Measurements from ENCODE around the gene B3GALT6.
A peak's percentile ranks its signal among the peaks of the same experiment; 100 is the strongest.

B3GALT6 gene

DNA sequence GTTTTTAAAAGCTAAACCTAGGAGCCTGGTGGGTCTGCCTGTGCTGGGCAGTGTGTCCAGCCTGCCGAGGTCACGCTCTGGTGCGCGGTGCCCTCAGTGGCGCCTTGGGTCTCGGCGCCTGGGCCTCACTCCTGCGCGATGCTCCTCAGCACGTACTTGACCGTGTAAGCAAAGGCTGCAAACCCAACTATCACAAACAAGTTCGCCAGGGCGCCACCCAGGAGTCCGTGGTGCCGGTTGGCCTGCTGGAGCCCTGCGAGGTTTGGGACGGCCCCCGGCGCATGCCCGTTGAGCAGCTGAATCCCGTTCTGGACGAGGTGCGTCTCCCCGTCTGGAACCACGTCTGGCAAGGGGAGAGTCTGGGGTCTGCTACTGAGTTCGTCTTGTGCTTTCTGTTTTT, 23.0 kb downstream of the B3GALT6 start (continued):
- TF ChIP-seq ZBTB1 (tag by site-specific recombination; IDR thresholded peaks at IDR 0.05): no peak
- TF ChIP-seq ZNF623 (tag by site-specific recombination; IDR thresholded peaks at IDR 0.05): no peak
- no peak for TF ChIP-seq ZNF433 (tag by site-specific recombination; IDR thresholded peaks at IDR 0.05; ENCODE audit: low read depth)
- no peak for TF ChIP-seq ZNF211 (tag by site-specific recombination; IDR thresholded peaks at IDR 0.05; ENCODE audit: low read depth)

DNA sequence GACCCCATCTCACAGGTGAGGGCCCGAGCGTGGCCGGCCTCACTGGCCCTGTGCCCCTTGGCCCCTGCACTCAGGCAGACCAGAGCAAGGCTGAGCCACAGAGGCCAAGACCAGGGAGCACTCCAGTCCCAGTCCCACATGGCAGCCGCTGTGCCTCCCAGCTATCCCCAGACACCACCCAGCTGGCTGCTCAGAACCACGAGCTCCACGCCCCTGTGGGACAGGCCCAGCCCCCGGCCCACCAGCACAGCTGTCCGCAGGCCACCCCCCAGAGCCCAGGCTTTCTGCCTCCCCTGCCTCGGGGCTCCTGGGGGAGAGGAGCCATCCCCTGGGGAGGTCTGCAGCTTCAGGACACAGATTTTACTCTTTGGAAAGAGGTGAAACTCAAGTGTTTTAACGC, 23.6 kb downstream of the B3GALT6 start:
- ChIA-PET CTCF (no interaction called here), POLR2A (no interaction called here)
- Histone ChIP-seq H3K36me3 (ENCODE audit: control insufficient read depth in 2 of 2, insufficient read depth in 1 of 2, low read length in 2 of 2) (peaks cover 6 to 79% of the 10 kb centered on the region in 2 experiments; a peak in 2 of 3 replicates), H3K27ac (ENCODE audit: extremely low read depth, low read depth, low read length) (0 out of 2 replicates have a peak overlapping the region, but pooled peaks have one; percentile 14), H3K9me3 (ENCODE audit: control insufficient read depth, insufficient read depth, low read depth, low read length) (no peaks in the 10 kb centered on the region), H3K4me1 (ENCODE audit: control insufficient read depth, insufficient read depth, low read length) (no peaks in the 10 kb centered on the region; the same call in 1 of the 2 replicates), H3K4me3 (ENCODE audit: low read depth, low read length) (no peak overlapping the region)
- TF ChIP-seq, protein P1, sequence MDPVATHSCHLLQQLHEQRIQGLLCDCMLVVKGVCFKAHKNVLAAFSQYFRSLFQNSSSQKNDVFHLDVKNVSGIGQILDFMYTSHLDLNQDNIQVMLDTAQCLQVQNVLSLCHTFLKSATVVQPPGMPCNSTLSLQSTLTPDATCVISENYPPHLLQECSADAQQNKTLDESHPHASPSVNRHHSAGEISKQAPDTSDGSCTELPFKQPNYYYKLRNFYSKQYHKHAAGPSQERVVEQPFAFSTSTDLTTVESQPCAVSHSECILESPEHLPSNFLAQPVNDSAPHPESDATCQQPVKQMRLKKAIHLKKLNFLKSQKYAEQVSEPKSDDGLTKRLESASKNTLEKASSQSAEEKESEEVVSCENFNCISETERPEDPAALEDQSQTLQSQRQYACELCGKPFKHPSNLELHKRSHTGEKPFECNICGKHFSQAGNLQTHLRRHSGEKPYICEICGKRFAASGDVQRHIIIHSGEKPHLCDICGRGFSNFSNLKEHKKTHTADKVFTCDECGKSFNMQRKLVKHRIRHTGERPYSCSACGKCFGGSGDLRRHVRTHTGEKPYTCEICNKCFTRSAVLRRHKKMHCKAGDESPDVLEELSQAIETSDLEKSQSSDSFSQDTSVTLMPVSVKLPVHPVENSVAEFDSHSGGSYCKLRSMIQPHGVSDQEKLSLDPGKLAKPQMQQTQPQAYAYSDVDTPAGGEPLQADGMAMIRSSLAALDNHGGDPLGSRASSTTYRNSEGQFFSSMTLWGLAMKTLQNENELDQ (tag by site-specific recombination; IDR thresholded peaks at IDR 0.05; ENCODE audit: low read depth): no peak
- TF ChIP-seq GLIS1 (tag by site-specific recombination; IDR thresholded peaks at IDR 0.05) (peak; percentile 89), ZNF629 (tag by site-specific recombination; IDR thresholded peaks at IDR 0.05) (no peak)

DNA sequence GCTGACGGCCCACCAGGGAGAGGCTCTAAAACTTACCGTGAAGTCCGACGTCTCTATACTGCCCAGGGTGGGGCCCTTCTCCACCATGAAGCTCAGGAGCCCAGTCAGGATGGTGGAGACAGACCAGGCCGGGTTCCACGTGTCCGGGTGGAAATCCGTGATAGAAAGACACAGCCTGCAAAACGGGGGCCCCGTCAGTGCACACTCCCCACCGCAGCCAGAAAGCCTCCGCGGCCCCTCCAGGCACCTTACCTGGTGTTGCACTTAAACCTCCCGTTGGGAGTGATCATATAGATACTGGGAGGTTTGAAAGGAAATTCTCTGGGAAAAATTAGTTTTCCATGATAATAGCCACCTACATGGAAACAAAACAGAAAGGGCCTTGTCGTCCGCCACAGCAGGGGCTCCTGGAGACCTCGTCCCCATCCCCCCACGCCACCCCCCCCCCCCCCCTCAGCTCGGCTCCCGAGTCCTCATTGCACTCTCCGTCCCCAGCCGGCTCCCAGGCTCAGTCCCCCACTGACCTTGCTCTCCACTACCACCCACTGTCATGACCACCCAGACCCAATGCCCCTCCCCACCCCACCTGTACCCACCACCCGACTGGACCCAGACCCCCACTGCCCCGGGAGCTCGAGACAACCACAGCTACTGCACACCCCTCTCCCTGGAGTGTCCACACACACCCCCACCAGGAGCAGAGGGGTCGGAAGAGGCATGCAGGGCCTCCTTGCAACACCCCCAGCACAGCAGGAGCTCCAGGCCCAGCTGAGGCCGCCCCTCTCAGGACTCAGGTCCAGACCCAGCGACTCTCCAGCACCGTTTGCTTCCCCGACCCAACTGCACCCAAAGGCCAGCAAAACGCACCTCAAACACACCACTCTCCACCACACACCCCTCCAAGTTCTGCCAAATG, 25.2 kb downstream of the B3GALT6 start:
- no peaks in the 10 kb centered on the region for H3K4me1 ChIP-seq (ENCODE audit: control insufficient read depth, insufficient read depth, low read length)
- POLR2A ChIA-PET: interaction anchor here (0.6 to 1.0 kb wide), 3 partner anchors 21 to 365 kb away, joined by 3 to 10 read pairs (median 3); no protein-coding TSS in a partner anchor
- CTCF ChIA-PET: interaction anchor here (0.6 to 0.7 kb wide), 2 partner anchors 10 to 34 kb away, joined by 3 read pairs; no protein-coding TSS in a partner anchor
- TF ChIP-seq ZIC2 (tag by site-specific recombination; IDR thresholded peaks at IDR 0.05) (0 out of 2 replicates have a peak, but pooled peaks have one; percentile 15), ZNF37A (tag by site-specific recombination; IDR thresholded peaks at IDR 0.05) (no peak), ZNF404 (tag by site-specific recombination; IDR thresholded peaks at IDR 0.05) (no peak), ZNF510 (tag by site-specific recombination; IDR thresholded peaks at IDR 0.05; ENCODE audit: insufficient replicate concordance) (no peak), OVOL3 (tag by site-specific recombination; IDR thresholded peaks at IDR 0.05) (no peak), BCL11A (tag by site-specific recombination; IDR thresholded peaks at IDR 0.05; ENCODE audit: low read depth) (no peak), GLIS2 (tag by site-specific recombination; IDR thresholded peaks at IDR 0.05) (peak; percentile 52; the same call in 1 of the 2 replicates), ZNF624 (tag by site-specific recombination; IDR thresholded peaks at IDR 0.05) (no peak), ZNF391 (tag by site-specific recombination; IDR thresholded peaks at IDR 0.05; ENCODE audit: borderline replicate concordance, low read depth) (no peak), SP2 (tag by site-specific recombination; IDR thresholded peaks at IDR 0.05) (no peak), ZNF585B (tag by site-specific recombination; IDR thresholded peaks at IDR 0.05) (no peak), ZFP69B (tag by site-specific recombination; IDR thresholded peaks at IDR 0.05) (no peak), ZNF121 (tag by site-specific recombination; IDR thresholded peaks at IDR 0.05) (no peak), ZNF707 (tag by site-specific recombination; IDR thresholded peaks at IDR 0.05) (no peak)
- TF ChIP-seq, protein P1 (tag by site-specific recombination; IDR thresholded peaks at IDR 0.05; ENCODE audit: low read depth): no peak
- TF ChIP-seq, protein P2, sequence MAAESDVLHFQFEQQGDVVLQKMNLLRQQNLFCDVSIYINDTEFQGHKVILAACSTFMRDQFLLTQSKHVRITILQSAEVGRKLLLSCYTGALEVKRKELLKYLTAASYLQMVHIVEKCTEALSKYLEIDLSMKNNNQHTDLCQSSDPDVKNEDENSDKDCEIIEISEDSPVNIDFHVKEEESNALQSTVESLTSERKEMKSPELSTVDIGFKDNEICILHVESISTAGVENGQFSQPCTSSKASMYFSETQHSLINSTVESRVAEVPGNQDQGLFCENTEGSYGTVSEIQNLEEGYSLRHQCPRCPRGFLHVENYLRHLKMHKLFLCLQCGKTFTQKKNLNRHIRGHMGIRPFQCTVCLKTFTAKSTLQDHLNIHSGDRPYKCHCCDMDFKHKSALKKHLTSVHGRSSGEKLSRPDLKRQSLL (tag by site-specific recombination; IDR thresholded peaks at IDR 0.05): 0 out of 2 replicates have a peak, but pooled peaks have one; percentile 24
- TF ChIP-seq, protein P3, sequence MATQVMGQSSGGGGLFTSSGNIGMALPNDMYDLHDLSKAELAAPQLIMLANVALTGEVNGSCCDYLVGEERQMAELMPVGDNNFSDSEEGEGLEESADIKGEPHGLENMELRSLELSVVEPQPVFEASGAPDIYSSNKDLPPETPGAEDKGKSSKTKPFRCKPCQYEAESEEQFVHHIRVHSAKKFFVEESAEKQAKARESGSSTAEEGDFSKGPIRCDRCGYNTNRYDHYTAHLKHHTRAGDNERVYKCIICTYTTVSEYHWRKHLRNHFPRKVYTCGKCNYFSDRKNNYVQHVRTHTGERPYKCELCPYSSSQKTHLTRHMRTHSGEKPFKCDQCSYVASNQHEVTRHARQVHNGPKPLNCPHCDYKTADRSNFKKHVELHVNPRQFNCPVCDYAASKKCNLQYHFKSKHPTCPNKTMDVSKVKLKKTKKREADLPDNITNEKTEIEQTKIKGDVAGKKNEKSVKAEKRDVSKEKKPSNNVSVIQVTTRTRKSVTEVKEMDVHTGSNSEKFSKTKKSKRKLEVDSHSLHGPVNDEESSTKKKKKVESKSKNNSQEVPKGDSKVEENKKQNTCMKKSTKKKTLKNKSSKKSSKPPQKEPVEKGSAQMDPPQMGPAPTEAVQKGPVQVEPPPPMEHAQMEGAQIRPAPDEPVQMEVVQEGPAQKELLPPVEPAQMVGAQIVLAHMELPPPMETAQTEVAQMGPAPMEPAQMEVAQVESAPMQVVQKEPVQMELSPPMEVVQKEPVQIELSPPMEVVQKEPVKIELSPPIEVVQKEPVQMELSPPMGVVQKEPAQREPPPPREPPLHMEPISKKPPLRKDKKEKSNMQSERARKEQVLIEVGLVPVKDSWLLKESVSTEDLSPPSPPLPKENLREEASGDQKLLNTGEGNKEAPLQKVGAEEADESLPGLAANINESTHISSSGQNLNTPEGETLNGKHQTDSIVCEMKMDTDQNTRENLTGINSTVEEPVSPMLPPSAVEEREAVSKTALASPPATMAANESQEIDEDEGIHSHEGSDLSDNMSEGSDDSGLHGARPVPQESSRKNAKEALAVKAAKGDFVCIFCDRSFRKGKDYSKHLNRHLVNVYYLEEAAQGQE (tag by site-specific recombination; IDR thresholded peaks at IDR 0.05): no peak

More for the DNA sequence above, 25.2 kb downstream of the B3GALT6 start:
- Histone ChIP-seq H3K27ac (ENCODE audit: extremely low read depth, low read depth, low read length) (no peak overlapping the region), H3K36me3 (ENCODE audit: control insufficient read depth in 2 of 2, insufficient read depth in 1 of 2, low read length in 2 of 2) (peaks cover 6 to 93% of the 10 kb centered on the region in 2 experiments; a peak in 2 of 3 replicates), H3K9me3 (ENCODE audit: control insufficient read depth, insufficient read depth, low read depth, low read length) (no peaks in the 10 kb centered on the region), H3K4me3 (ENCODE audit: low read depth, low read length) (no peak overlapping the region)
